Esophagus squamous epithelium (tissue), 5 donors: Measurements from ENCODE around the gene NUP50. TPM values are rescaled to one million over a fixed set of nuclear protein-coding genes. Genes with fewer than 3 reads are reported as not detected.

Source experiments
- DNase-seq: peaks from one replicate; lab custom pipeline; 2025; lab: John Stamatoyannopoulos, UW
- H3K27ac ChIP-seq, 4 donors: fragments of 200-600 bp; sonication (generic); one replicate each; pipeline ENCODE4 v1.5.1; 2016 to 2019; ENCODE audit warnings: mild to moderate bottlenecking in 1 of 4
- H3K27me3 ChIP-seq, 4 donors: fragments of 200-600 bp; sonication (generic); 1 replicate in 3 of 4; 2 replicates in 1 of 4; pipeline versions ENCODE4 v1.5.1 to v1.6.0; 2017 to 2021; ENCODE audit warnings: antibody characterized with exemption in 1 of 4
- H3K36me3 ChIP-seq, 3 donors: fragments of 200-600 bp; sonication (generic); one replicate each; pipeline ENCODE4 v1.5.1; 2016 to 2019
- H3K4me1 ChIP-seq, 3 donors: fragments of 200-600 bp; sonication (generic); one replicate each; pipeline ENCODE4 v1.5.1; 2017 to 2019
- H3K4me3 ChIP-seq, 4 donors: fragments of 200-600 bp; sonication (generic); 1 replicate in 3 of 4; 2 replicates in 1 of 4; pipeline ENCODE4 v1.5.1; 2016 to 2019; ENCODE audit warnings: mild to moderate bottlenecking in 2 of 4, moderate library complexity in 1 of 4
- H3K9me3 ChIP-seq, 3 donors: fragments of 200-600 bp; sonication (generic); one replicate each; pipeline ENCODE4 v1.5.1; 2016 to 2019
- POLR2A ChIP-seq, 4 donors: fragments of 450-650 bp; IDR thresholded peaks; one replicate each; pipeline ENCODE4 v1.6.1; 2017; ENCODE audit warnings: antibody characterized with exemption in 4 of 4, mild to moderate bottlenecking in 4 of 4, moderate library complexity in 3 of 4
- WGBS, 2 donors: methylation state at CpG; one replicate each; pipeline ENCODE4 v1.1.5; 2018; 5-methylcytosine and 5-hydroxymethylcytosine counted together
- intact Hi-C: fragments of 100-400 bp; cut with DNase I; formaldehyde crosslinking; loops from one replicate; pipeline ENCODE4 v1.15.0; 2022
- total RNA-seq, 4 donors: library from RNA; depleted of rRNA; stranded (reverse); fragments of >200 nt; gene quantifications; one replicate each; pipeline ENCODE4 v1.1.0, GENCODE V29; 2016
- TF ChIP-seq, protein P1 (sequence below), 6 experiments: fragments of 450-650 bp in 4 of 6; fragments of 200-600 bp in 2 of 6; sonication (generic) in 2 of 6; IDR thresholded peaks; one replicate each; pipeline ENCODE4 v1.5.1; 2016 to 2019; ENCODE audit warnings: antibody characterized with exemption in 6 of 6, mild to moderate bottlenecking in 4 of 6, moderate library complexity in 4 of 6
- donor health status: DM: yes; HTN: yes; CAD: no.

The NUP50 gene
- total RNA-seq, 4 donors from 2014 or later: 53.7 to 96.4 (median 59.9) TPM

DNA sequence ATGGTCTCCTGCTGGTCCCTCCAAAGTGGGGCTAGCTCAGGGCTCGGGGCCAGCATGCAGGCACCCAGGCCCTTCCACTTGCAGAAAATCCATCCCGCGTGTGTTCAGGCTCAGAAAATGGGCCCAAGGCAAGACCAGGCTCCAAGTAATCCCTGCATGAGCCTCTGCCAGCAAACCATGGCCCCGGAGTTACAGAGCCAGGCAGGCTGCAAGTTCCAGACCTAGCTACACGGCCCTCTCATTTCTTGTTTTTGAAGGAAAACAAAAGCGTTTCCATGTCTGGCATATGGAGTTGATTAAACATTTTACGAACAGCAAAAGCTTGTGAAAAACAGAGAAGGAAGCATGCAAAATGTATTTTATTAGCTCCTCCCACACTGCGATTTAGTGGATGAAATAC, 47.3 kb downstream of the NUP50 start:
- Histone ChIP-seq H3K4me3 (peak overlapping the region in 1 of 4 donors; percentile 54), H3K36me3 (peaks cover 0 to 30% (median 0%) of the 10 kb centered on the region in 3 donors), H3K27me3 (no peaks in the 10 kb centered on the region), H3K4me1 (peaks cover 24 to 68% (median 45%) of the 10 kb centered on the region in 3 donors), H3K9me3 (no peaks in the 10 kb centered on the region), H3K27ac (peak overlapping the region in 1 of 4 donors; percentile 79)
- no peak for TF ChIP-seq POLR2A (IDR thresholded peaks at IDR 0.05)
- TF ChIP-seq, protein P1, sequence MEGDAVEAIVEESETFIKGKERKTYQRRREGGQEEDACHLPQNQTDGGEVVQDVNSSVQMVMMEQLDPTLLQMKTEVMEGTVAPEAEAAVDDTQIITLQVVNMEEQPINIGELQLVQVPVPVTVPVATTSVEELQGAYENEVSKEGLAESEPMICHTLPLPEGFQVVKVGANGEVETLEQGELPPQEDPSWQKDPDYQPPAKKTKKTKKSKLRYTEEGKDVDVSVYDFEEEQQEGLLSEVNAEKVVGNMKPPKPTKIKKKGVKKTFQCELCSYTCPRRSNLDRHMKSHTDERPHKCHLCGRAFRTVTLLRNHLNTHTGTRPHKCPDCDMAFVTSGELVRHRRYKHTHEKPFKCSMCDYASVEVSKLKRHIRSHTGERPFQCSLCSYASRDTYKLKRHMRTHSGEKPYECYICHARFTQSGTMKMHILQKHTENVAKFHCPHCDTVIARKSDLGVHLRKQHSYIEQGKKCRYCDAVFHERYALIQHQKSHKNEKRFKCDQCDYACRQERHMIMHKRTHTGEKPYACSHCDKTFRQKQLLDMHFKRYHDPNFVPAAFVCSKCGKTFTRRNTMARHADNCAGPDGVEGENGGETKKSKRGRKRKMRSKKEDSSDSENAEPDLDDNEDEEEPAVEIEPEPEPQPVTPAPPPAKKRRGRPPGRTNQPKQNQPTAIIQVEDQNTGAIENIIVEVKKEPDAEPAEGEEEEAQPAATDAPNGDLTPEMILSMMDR (IDR thresholded peaks at IDR 0.05): no peak
- no peak for DNase-seq
- intact Hi-C loops: no loop called here
- WGBS, 2 donors: 60 to 70% methylated on average over 6 to 7 of the region's 8 CpGs

DNA sequence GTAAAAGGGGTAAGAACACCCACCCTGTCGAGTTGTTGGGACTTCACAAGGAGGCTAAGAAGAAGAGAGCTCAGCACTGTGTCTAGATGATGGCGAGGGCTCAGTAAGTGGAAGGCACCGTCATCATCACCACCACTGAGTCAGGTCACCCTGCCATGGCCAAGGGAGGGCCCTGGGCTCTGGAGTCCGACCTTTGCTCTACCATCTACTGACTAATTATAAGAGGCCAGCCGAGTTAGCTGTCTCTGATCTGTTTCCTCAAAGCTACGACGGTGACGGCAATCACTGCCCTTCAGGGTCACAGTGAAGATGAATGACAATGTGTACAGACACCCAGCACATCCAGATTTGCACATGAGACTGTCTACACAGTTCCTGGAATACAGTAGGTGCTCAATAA, 47.7 kb downstream of the NUP50 start:
- H3K27me3 ChIP-seq: no peaks in the 10 kb centered on the region
- no peaks in the 10 kb centered on the region for H3K9me3 ChIP-seq
- H3K36me3 ChIP-seq: peaks cover 0 to 25% (median 0%) of the 10 kb centered on the region in 3 donors
- TF ChIP-seq, protein P1 (IDR thresholded peaks at IDR 0.05): no peak
- no peak for TF ChIP-seq POLR2A (IDR thresholded peaks at IDR 0.05)
- H3K4me1 ChIP-seq: peaks cover 24 to 72% (median 45%) of the 10 kb centered on the region in 3 donors
- intact Hi-C loops: no loop called here
- peak overlapping the region in 3 of 4 donors; percentile 35 to 54 (median 37) for H3K4me3 ChIP-seq
- H3K27ac ChIP-seq: peak overlapping the region; percentile 60 to 84 (median 76)
- no peak for DNase-seq
- WGBS, 2 donors: 73 to 78% methylated on average over 4 to 6 of the region's 8 CpGs

DNA sequence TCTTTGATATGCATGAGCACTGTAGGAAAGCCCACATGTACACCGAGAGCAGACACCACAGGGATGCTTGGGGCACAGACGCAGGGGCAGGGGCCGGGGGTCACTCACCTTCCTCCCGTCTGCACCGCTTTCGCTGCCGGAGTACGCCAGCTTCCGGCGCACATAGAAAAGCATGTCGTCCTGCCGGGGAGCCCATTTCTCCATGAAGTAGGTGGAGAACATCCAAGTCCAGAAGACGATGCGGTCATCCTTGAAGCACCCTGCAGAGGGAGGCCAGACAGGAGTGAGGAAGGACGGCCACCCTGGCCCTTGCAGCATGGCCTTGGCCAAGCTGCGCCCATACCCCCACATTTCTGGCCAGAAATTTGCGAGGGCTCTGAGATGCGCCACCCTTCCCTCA, 48.1 kb downstream of the NUP50 start:
- no peak for DNase-seq
- intact Hi-C loops: no loop called here
- no peaks in the 10 kb centered on the region for H3K27me3 ChIP-seq
- H3K4me1 ChIP-seq: peaks cover 24 to 76% (median 45%) of the 10 kb centered on the region in 3 donors
- peak overlapping the region; percentile 60 to 84 (median 76) for H3K27ac ChIP-seq
- TF ChIP-seq POLR2A (IDR thresholded peaks at IDR 0.05): no peak
- TF ChIP-seq, protein P1 (IDR thresholded peaks at IDR 0.05): no peak
- H3K9me3 ChIP-seq: no peaks in the 10 kb centered on the region
- 76 to 83% methylated on average over 1 to 13 of the region's 18 CpGs for WGBS, 2 donors
- H3K4me3 ChIP-seq: peak overlapping the region; percentile 6 to 54 (median 36)
- peaks cover 0 to 25% (median 0%) of the 10 kb centered on the region in 3 donors for H3K36me3 ChIP-seq

DNA sequence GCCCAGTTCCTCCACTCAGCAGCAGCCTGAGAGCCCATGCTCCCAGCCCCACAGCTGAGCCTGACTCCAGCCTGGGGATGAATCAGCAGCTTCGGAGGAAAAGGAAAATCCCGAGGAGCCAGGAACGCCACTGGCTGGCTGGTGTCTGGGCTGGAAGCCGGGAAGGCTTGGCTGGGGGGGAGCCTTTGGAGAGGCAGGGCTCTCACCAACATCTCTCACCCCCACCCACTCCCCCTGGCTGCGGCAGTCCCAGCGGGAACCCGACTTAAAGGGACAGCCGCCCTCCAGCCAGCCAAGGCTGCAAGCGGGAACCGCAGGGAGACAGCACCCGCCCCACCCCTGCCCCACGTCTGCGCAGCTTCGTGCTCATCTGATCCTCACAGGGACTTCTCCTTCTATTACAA, 48.6 kb downstream of the NUP50 start:
- intact Hi-C loops: no loop called here
- Histone ChIP-seq H3K27me3 (no peaks in the 10 kb centered on the region), H3K36me3 (peaks cover 0 to 25% (median 0%) of the 10 kb centered on the region in 3 donors), H3K27ac (peak overlapping the region; percentile 60 to 84 (median 76)), H3K9me3 (no peaks in the 10 kb centered on the region), H3K4me3 (peak overlapping the region; percentile 6 to 54 (median 36)), H3K4me1 (peaks cover 24 to 77% (median 45%) of the 10 kb centered on the region in 3 donors)
- 21% methylated on average over 12 of the region's 14 CpGs; no CpG with 5 or more reads in 1 of the 2 donors for WGBS, 2 donors
- DNase-seq: no peak
- peak in 1 of 4 donors; percentile 6 for TF ChIP-seq POLR2A (IDR thresholded peaks at IDR 0.05)
- TF ChIP-seq, protein P1 (IDR thresholded peaks at IDR 0.05): peak in 4 of 6 experiments; percentile 10 to 36 (median 15)

DNA sequence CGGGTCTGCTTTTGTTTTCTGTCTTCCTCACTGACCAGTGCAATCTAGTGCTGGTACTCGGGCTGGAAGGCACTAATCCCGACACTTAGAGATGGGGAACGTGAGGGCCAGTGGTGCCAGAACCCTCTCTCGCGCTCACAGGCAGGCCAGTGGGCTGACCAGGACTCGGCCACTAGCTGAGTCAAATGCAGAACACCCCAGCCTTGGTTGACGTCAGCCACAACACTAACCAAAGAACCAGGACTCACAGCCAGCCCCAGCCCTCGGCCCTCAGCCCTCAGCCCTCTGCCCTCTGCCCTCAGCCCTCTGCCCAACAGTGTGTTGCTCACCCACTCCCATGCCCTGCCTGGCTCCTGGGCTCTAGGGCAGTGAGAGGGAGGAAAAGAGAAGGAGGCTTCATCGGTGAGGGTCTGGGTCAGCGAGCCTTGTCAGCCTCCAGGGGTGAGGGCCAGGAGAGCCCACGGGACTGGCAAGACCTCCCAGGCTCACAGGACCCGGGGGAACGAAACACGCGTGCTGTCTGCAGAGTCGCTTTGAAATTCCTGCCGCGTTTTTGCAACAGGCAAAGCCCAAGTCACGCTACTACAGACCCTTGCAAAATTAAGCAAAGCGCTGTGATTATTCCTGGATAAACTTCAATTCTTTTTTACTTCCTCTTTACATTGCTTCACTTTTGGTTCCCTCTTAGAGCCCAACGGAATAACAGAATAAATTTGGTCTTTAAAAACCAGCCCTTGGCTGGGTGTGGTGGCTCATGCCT, 49.4 kb downstream of the NUP50 start:
- 59 to 70% methylated on average over 10 to 18 of the region's 22 CpGs for WGBS, 2 donors
- H3K4me1 ChIP-seq: peaks cover 24 to 70% (median 45%) of the 10 kb centered on the region in 3 donors
- H3K4me3 ChIP-seq: peak overlapping the region in 3 of 4 donors; percentile 35 to 54 (median 37)
- peaks cover 0 to 19% (median 0%) of the 10 kb centered on the region in 3 donors for H3K36me3 ChIP-seq
- TF ChIP-seq POLR2A (IDR thresholded peaks at IDR 0.05): no peak
- TF ChIP-seq, protein P1 (IDR thresholded peaks at IDR 0.05): no peak
- no peaks in the 10 kb centered on the region for H3K27me3 ChIP-seq
- intact Hi-C loops: no loop called here
- H3K27ac ChIP-seq: peak overlapping the region; percentile 60 to 84 (median 76)
- no peaks in the 10 kb centered on the region for H3K9me3 ChIP-seq
- DNase-seq: no peak
